ENCODE measurements around the gene UBE2H. TPM values are rescaled to one million over a fixed set of nuclear protein-coding genes. Genes with fewer than 3 reads are reported as not detected.

UBE2H gene
- total and polyA plus RNA-seq, 8 donors = 58.7 to 121 (median 82.8) TPM

DNA sequence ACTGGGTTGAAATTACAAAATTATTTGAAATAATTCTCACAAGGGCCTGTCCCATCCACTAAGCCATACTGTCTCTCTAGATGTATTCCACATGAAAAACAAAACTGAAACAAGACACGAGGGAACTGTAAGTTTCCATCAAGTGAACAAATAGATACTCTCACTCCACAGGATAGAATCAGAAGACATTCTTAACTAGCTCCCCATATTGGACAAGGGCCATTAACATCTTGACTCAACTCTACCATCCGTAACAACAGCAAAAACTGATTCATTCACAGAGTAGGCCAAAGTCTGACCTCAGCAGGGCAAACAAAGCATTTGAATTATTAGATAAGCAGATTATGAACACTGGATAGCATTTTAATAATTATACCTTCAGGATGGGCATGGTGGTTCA is 29.1 kb downstream of the UBE2H start:
- intact Hi-C loops (cut with DNase I) = no loop called here
- Histone ChIP-seq H3K36me3 (peaks cover 0 to 7% of the 10 kb centered on the region in 2 donors), H3K4me3 (no peak overlapping the region), H3K27me3 (no peaks in the 10 kb centered on the region), H3K9me3 (no peaks in the 10 kb centered on the region), H3K4me1 (peaks cover 0 to 4% of the 10 kb centered on the region in 2 donors), H3K27ac (peak overlapping the region in 1 of 2 donors; percentile 33)
- TF ChIP-seq, protein P1, sequence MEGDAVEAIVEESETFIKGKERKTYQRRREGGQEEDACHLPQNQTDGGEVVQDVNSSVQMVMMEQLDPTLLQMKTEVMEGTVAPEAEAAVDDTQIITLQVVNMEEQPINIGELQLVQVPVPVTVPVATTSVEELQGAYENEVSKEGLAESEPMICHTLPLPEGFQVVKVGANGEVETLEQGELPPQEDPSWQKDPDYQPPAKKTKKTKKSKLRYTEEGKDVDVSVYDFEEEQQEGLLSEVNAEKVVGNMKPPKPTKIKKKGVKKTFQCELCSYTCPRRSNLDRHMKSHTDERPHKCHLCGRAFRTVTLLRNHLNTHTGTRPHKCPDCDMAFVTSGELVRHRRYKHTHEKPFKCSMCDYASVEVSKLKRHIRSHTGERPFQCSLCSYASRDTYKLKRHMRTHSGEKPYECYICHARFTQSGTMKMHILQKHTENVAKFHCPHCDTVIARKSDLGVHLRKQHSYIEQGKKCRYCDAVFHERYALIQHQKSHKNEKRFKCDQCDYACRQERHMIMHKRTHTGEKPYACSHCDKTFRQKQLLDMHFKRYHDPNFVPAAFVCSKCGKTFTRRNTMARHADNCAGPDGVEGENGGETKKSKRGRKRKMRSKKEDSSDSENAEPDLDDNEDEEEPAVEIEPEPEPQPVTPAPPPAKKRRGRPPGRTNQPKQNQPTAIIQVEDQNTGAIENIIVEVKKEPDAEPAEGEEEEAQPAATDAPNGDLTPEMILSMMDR (IDR thresholded peaks at IDR 0.05) = no peak
- no peak for DNase-seq
- ATAC-seq = peak; percentile 60

DNA sequence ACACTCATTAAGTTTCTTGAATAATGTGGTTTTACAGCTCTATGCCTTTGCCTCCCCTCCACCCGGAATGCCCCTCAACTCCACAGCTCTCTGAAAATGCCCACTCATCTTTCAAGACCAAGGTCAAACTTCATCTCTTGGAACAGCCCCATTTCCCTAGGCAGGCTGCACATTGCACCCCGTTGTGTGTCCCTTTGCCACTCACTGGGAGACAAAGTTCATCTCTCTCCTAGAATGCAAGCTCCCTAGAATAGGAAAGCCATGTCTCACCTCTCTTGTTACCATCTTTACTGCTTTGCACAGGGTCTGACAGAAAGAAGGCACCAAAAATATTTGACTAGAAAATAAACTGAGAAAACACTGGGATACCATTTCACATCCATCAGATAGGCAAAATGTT is 33.3 kb downstream of the UBE2H start:
- no peak overlapping the region for H3K27ac ChIP-seq
- TF ChIP-seq, protein P1 (IDR thresholded peaks at IDR 0.05) = no peak
- no peaks in the 10 kb centered on the region for H3K36me3 ChIP-seq
- peaks cover 4 to 31% of the 10 kb centered on the region in 2 donors for H3K4me1 ChIP-seq
- no peaks in the 10 kb centered on the region for H3K27me3 ChIP-seq
- no peak overlapping the region for H3K4me3 ChIP-seq
- intact Hi-C loops (cut with DNase I) = no loop called here
- H3K9me3 ChIP-seq = no peaks in the 10 kb centered on the region
- DNase-seq (no peak), ATAC-seq (no peak)

DNA sequence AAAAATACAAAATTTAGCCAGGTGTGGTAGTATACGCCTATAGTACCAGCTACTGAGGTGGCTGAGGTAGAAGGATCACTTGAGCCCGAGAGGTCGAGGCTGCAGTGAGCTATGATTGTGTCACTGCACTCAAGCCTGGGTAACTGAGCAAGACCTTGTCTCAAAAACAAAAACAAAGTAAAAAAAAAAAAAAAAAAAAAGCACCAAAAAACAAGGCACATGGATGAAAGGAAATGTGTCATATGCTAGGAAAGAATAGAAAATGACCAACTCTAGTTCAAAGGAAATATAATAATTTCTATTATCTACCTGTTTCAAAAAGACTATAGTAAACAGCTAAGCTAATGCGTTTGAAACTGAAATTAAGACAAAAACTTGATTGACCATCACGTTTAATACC is 33.8 kb downstream of the UBE2H start:
- H3K27me3 ChIP-seq = no peaks in the 10 kb centered on the region
- intact Hi-C loops (cut with DNase I) = no loop called here
- H3K27ac ChIP-seq = no peak overlapping the region
- ATAC-seq (peak; percentile 36), DNase-seq (no peak)
- TF ChIP-seq, protein P1 (IDR thresholded peaks at IDR 0.05) = no peak
- H3K36me3 ChIP-seq = no peaks in the 10 kb centered on the region
- peaks cover 4 to 33% of the 10 kb centered on the region in 2 donors for H3K4me1 ChIP-seq
- H3K9me3 ChIP-seq = no peaks in the 10 kb centered on the region
- H3K4me3 ChIP-seq = no peak overlapping the region

DNA sequence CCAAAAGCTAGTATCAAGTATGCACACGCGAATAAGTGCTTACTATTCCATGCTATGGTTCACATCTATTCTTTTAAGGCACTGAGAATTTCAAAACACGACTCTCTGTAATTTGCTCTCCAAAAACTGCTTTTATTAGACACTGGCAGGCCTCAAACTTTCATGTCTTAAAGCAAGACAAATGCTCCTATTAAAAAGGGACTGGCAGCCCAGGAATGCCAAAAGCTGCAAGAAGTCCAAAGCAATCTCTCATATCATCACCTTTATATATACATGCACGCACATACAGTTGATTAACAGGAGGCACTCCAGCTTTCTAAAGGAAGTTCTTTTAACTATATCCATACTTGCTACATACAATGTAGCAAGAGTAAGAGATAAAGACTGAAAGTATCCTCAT is 34.8 kb downstream of the UBE2H start:
- no peak overlapping the region for H3K4me3 ChIP-seq
- H3K36me3 ChIP-seq = no peaks in the 10 kb centered on the region
- no peak overlapping the region for H3K27ac ChIP-seq
- intact Hi-C loops (cut with DNase I) = no loop called here
- H3K4me1 ChIP-seq = peaks cover 4 to 33% of the 10 kb centered on the region in 2 donors
- ATAC-seq (no peak), DNase-seq (no peak)
- TF ChIP-seq, protein P1 (IDR thresholded peaks at IDR 0.05) = no peak
- no peaks in the 10 kb centered on the region for H3K9me3 ChIP-seq
- no peaks in the 10 kb centered on the region for H3K27me3 ChIP-seq

DNA sequence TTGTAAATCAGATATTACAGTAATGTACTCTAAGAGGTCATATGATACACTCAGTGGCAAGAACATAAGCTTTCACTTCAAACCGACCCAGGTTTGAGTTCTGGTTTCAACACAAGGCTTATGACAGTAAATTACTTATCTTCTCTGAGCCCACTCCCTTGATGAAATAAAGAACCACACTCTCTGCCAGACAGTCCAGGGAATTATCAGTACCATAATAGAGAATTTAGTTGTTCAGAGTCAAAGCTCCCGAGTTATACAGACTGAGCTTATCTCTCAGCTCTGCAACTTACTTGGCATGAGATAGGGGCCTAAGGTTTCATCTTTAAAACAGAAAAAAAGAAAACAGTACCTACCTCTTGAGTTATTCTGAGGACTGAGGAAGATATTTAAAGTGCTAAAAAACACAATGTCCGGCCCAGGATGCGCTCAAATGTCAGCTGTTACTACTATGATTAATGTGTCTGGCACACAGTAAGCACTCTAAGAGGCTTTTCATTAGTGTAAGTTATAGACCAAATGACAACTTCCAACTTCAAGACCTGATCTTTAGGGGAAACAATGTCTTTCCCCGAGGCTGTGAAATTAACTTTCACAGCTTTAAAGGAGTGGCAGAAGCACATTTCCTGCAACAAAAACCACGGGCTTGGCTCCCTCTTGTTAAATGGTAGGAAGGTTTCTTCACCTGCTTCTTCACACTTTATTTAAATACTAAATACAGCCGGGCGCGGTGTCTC is 38.1 kb downstream of the UBE2H start:
- TF ChIP-seq, protein P1 (IDR thresholded peaks at IDR 0.05) = no peak

More for the DNA sequence above, 38.1 kb downstream of the UBE2H start:
- Histone ChIP-seq H3K4me3 (no peak overlapping the region), H3K36me3 (no peaks in the 10 kb centered on the region), H3K27ac (no peak overlapping the region), H3K27me3 (no peaks in the 10 kb centered on the region), H3K9me3 (no peaks in the 10 kb centered on the region), H3K4me1 (peaks cover 4 to 33% of the 10 kb centered on the region in 2 donors)
- intact Hi-C loops (cut with DNase I) = no loop called here
- DNase-seq (no peak), ATAC-seq (no peak)

Data from left lung (tissue), 10 donors.